Neural cell (in vitro differentiated cells): ENCODE data around the gene AFAP1L1. TPM values are rescaled to one million over a fixed set of nuclear protein-coding genes. Genes with fewer than 3 reads are reported as not detected.

Source experiments
- H2AFZ ChIP-seq: fragments of 200-600, 300-800 bp; sonication (generic), shearing (Covaris generic); 2 replicates; pipeline ENCODE4 v1.6.0; 2014; ENCODE audit warnings: low read depth, mild to moderate bottlenecking, antibody characterized with exemption, low read length, moderate library complexity
- H3F3A ChIP-seq: fragments of 200-600 bp; shearing (Covaris generic); 2 replicates; pipeline ENCODE4 v1.6.1; 2016; ENCODE audit warnings: mild to moderate bottlenecking, moderate library complexity, mixed read lengths, antibody characterized with exemption, low read length; ENCODE audit not compliant: insufficient read depth, poor library complexity, severe bottlenecking
- H3K27ac ChIP-seq: fragments of 200-600, 300-800 bp; sonication (generic), shearing (Covaris generic); 2 replicates; pipeline ENCODE4 v1.5.1; 2014; ENCODE audit warnings: mild to moderate bottlenecking, low read length, moderate library complexity
- H3K27me3 ChIP-seq: fragments of 300-800, 200-600 bp; sonication (generic), shearing (Covaris generic); 2 replicates; pipeline ENCODE4 v1.6.0; 2014; ENCODE audit warnings: mild to moderate bottlenecking, low read depth, low read length, moderate library complexity; ENCODE audit not compliant: insufficient read depth
- H3K36me3 ChIP-seq: fragments of 300-800, 200-600 bp; sonication (generic), shearing (Covaris generic); 2 replicates; pipeline ENCODE4 v1.5.1; 2014; ENCODE audit warnings: mild to moderate bottlenecking, antibody characterized with exemption, low read length, moderate library complexity; ENCODE audit not compliant: insufficient read depth
- H3K4me2 ChIP-seq: fragments of 300-800, 200-600 bp; sonication (generic), shearing (Covaris generic); 2 replicates; pipeline ENCODE4 v1.6.0; 2014; ENCODE audit warnings: mild to moderate bottlenecking, low read length
- H3K4me3 ChIP-seq: fragments of 300-800, 200-600 bp; sonication (generic), shearing (Covaris generic); 2 replicates; pipeline ENCODE4 v1.5.1; 2014; ENCODE audit warnings: mild to moderate bottlenecking, low read length, moderate library complexity
- H3K79me2 ChIP-seq: fragments of 200-600 bp; shearing (Covaris generic); replicated peaks from 2 replicates; pipeline ENCODE4 v1.6.0; 2014; ENCODE audit warnings: mild to moderate bottlenecking, low read length, moderate library complexity; ENCODE audit not compliant: insufficient read depth
- H3K9ac ChIP-seq: fragments of 300-800, 200-600 bp; sonication (generic), shearing (Covaris generic); 2 replicates; pipeline ENCODE4 v1.6.1; 2016; ENCODE audit warnings: mild to moderate bottlenecking, low read length, mixed read lengths
- H3K9me2 ChIP-seq: fragments of 200-600 bp; shearing (Covaris generic); 2 replicates; pipeline ENCODE4 v1.6.1; 2016; ENCODE audit warnings: mild to moderate bottlenecking, low read length, mixed read lengths; ENCODE audit not compliant: insufficient read depth
- H3K9me3 ChIP-seq: fragments of 200-600, 300-800 bp; sonication (generic), shearing (Covaris generic); 2 replicates; pipeline ENCODE4 v1.6.1; 2016; ENCODE audit warnings: mild to moderate bottlenecking, mixed run types, low read length, moderate library complexity, mixed read lengths
- H4K20me1 ChIP-seq: fragments of 200-600 bp; shearing (Covaris generic); 2 replicates; pipeline ENCODE4 v1.6.1; 2016; ENCODE audit warnings: mild to moderate bottlenecking, mixed run types; ENCODE audit not compliant: insufficient read depth
- CTCF ChIP-seq: fragments of 450-650 bp; IDR thresholded peaks from 2 replicates; pipeline ENCODE4 v1.5.1; 2014; ENCODE audit warnings: antibody characterized with exemption, mild to moderate bottlenecking, moderate library complexity; ENCODE audit not compliant: poor library complexity, severe bottlenecking
- EP300 ChIP-seq: fragments of 450-650 bp; conservative IDR thresholded peaks from 2 replicates; pipeline ENCODE4 v1.6.1; 2014; ENCODE audit warnings: antibody characterized with exemption, mild to moderate bottlenecking, moderate library complexity; ENCODE audit not compliant: poor library complexity, severe bottlenecking
- EZH2 ChIP-seq: fragments of 200-600, 300-800 bp; shearing (Covaris generic), sonication (generic); IDR thresholded peaks from 2 replicates; pipeline ENCODE4 v1.6.1; 2014; ENCODE audit warnings: antibody characterized with exemption, low read length, borderline replicate concordance, mild to moderate bottlenecking; ENCODE audit not compliant: insufficient read depth, poor library complexity, severe bottlenecking
- MXI1 ChIP-seq: fragments of 450-650 bp; conservative IDR thresholded peaks from 2 replicates; pipeline ENCODE4 v1.6.1; 2014; ENCODE audit warnings: antibody characterized with exemption, mild to moderate bottlenecking; ENCODE audit not compliant: poor library complexity, severe bottlenecking
- POLR2AphosphoS5 ChIP-seq: IDR thresholded peaks from 2 replicates; pipeline ENCODE4 v1.6.1; 2012
- RAD21 ChIP-seq: fragments of 450-650 bp; conservative IDR thresholded peaks from 2 replicates; pipeline ENCODE4 v1.6.1; 2014; ENCODE audit warnings: antibody characterized with exemption, mild to moderate bottlenecking, moderate library complexity
- REST ChIP-seq: IDR thresholded peaks from 2 replicates; pipeline ENCODE4 v1.6.1; 2012; ENCODE audit warnings: borderline replicate concordance
- SMC3 ChIP-seq: fragments of 450-650 bp; conservative IDR thresholded peaks from 2 replicates; pipeline ENCODE4 v1.6.1; 2014; ENCODE audit warnings: antibody characterized with exemption, mild to moderate bottlenecking, moderate library complexity; ENCODE audit not compliant: poor library complexity
- TAF1 ChIP-seq: IDR thresholded peaks from 2 replicates; pipeline ENCODE4 v1.6.1; 2012; ENCODE audit warnings: low read depth
- polyA plus RNA-seq: library from polyadenylated mRNA; depleted of rRNA; stranded (reverse); fragments of >200 nt; gene quantifications from 2 replicates; pipeline ENCODE4 v1.2.3, GENCODE V29; 2014

The AFAP1L1 gene
- polyA plus RNA-seq, 1 donor from 2014 or later = not detected

- Histone ChIP-seq H2AFZ (no peak overlapping the region), H3K9me2 (no peaks in the 10 kb centered on the region), H3K4me3 (no peak overlapping the region), H3K9me3 (no peaks in the 10 kb centered on the region), H3K9ac (no peak overlapping the region), H3K27me3 (no peaks in the 10 kb centered on the region), H3K79me2 (no peaks in the 10 kb centered on the region), H3K27ac (no peak overlapping the region), H3K4me2 (no peak overlapping the region), H4K20me1 (no peaks in the 10 kb centered on the region), H3F3A (no peaks in the 10 kb centered on the region), H3K36me3 (no peaks in the 10 kb centered on the region)
- TF ChIP-seq POLR2AphosphoS5 (no peak), SMC3 (no peak), RAD21 (no peak), EZH2 (no peak), EP300 (no peak), TAF1 (no peak), CTCF (no peak), REST (no peak), MXI1 (no peak)
Observed at GRCh38 chr5:149224282-149224681, 47.4 kb upstream of the AFAP1L1 start.

GRCh38 chr5:149227168-149227826, 44.4 kb upstream of the AFAP1L1 start:
- H3K4me2 ChIP-seq = no peak overlapping the region

More at GRCh38 chr5:149227168-149227826, 44.4 kb upstream of the AFAP1L1 start:
- H3K9me3 ChIP-seq = no peaks in the 10 kb centered on the region
- TF ChIP-seq POLR2AphosphoS5 = no peak
- no peak for TF ChIP-seq REST
- no peak for TF ChIP-seq MXI1
- no peak for TF ChIP-seq RAD21
- no peak for TF ChIP-seq TAF1
- no peak for TF ChIP-seq CTCF
- no peak for TF ChIP-seq SMC3
- no peak for TF ChIP-seq EP300
- TF ChIP-seq EZH2 = no peak
- H2AFZ ChIP-seq = no peak overlapping the region
- no peak overlapping the region for H3K9ac ChIP-seq
- H3K27ac ChIP-seq = no peak overlapping the region
- no peaks in the 10 kb centered on the region for H4K20me1 ChIP-seq
- H3F3A ChIP-seq = no peaks in the 10 kb centered on the region
- no peaks in the 10 kb centered on the region for H3K27me3 ChIP-seq
- no peaks in the 10 kb centered on the region for H3K9me2 ChIP-seq
- H3K4me3 ChIP-seq = no peak overlapping the region
- H3K36me3 ChIP-seq = no peaks in the 10 kb centered on the region
- no peaks in the 10 kb centered on the region for H3K79me2 ChIP-seq
